HL-60/S4 treated with phorbol 12-myristate 13-acetate at 8.2 ng/mL for 4 days and 3 days (cell line): ENCODE measurements around the gene ATP6V1G2.

Experiments
- in situ Hi-C: fragments of 300-500 bp; cut with MboI; formaldehyde crosslinking; loops from 2 replicates; pipeline ENCODE4 v1.15.0; 2022; ENCODE audit warnings: low sequenced_read_pairs

ATP6V1G2 gene

GRCh38 chr6:31548544-31548873 is 2.1 kb upstream of the ATP6V1G2 start:
- in situ Hi-C loops: no loop called here

GRCh38 chr6:31547727-31548543 is 1.5 kb upstream of the ATP6V1G2 start:
- in situ Hi-C loops: no loop called here

DNA sequence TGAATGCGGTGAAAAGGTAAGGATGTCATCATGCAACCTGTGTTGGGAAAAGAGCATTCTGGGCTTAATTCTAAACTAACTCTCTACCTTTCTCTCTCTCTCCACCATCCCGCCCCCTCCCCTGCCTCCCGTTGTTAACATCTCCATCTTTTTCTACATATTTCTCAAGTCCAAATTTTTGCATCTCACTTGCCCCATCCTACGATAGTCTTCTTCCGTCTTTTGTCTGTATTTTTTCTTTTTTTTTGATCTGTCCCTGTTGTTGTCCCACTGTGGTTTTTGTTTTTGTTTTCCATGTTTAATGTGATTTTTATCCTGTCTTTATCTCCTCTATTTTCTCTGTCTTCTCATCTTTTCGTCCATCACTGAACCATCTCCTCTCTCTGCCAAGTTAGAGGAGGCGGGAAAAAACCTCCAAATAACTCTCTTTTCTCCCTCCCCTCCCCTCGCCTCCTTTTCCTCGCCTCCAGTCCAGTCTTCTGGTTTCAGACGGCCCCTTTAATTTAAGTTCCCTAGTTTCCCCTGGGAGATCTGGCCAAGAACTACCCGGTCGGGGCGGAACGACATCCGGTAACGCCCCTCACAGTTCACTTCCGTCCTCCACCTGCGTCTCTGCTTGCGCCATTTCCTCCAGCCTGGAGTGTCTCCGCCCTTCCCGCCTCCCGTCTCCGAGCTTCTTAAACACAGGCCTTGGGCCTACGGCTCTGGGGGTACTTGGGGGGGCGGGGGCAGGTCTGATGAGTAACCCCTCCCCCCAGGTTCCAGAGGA is 734 bp upstream of the ATP6V1G2 start, which contains the start of gene NFKBIL1:
NFKBIL1 (plus strand) TSS at position 651 of the 769 bp plus-strand sequence; CDS start at position 738, 87 bp downstream.
- in situ Hi-C loops: no loop called here

DNA sequence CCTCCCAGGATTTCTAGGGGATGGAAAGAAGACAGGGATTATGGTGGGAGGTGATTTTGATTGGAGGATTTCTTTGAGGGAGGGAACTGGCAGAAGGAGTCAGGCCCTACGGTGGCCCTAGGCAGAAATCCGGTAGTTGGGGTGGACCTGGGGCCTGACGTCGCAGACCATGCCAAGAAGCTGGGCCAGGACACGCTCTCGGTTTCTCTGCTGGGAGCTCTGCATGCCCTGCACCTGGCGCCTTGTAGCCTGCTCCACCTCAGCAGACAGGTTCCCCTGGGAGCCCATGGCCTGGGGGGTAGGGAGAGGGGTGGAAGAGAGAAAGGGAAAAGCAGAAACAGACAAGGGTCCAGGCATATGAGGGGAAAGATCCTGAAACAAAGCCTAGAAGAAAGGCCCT is 1.1 kb downstream of the ATP6V1G2 start:
- in situ Hi-C loops: no loop called here

DNA sequence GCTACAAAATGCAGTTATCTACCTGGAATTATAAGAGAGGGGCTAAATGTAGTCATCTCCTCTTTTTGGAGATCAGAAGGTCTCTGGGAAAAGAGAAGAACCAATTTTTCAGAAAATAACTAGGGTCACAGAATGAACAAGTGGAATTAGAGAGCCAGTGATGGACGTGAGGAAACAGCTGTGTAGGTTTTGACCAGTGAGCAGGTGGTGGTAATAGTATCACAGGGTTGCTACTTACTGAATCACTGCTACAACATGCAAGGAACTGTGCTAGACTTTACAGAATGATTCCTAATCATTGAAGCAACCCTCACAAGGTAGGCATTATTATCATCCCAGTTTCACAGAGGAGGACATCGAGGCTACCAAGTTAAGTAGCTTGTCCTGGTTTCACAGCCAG is 1.7 kb downstream of the ATP6V1G2 start:
- in situ Hi-C loops: no loop called here

GRCh38 chr6:31543639-31544038 is 2.8 kb downstream of the ATP6V1G2 start:
- in situ Hi-C loops: no loop called here

GRCh38 chr6:31541658-31542521 is 4.5 kb downstream of the ATP6V1G2 start, which contains the start of gene DDX39B:
Gene DDX39B, minus strand, starts transcription at chr6:31542003. Its CDS starts 1,471 bp downstream, at chr6:31540532.
- in situ Hi-C loops: no loop called here

- in situ Hi-C loops: no loop called here
These were observed 5.2 kb downstream of the ATP6V1G2 start for GRCh38 chr6:31541059-31541657.

DNA sequence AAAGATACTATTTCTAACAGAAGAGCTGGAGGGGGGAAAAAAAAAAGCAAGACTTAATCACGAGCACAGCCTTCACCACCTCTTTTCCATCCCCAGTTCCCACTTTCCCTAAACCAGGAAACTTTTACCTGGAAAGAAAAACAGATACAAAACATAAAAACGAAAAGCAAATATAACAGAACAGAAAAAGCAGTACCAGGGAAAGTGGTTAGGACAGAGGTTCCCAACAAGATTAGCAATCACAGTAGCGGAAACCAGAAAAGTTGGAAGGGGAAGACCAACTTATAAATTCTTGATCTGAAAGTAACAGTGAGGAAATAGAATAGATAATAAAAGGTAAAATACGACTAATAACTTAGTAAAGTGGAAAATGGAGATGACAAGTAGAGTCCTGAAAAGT is 5.8 kb downstream of the ATP6V1G2 start:
- in situ Hi-C loops: no loop called here

DNA sequence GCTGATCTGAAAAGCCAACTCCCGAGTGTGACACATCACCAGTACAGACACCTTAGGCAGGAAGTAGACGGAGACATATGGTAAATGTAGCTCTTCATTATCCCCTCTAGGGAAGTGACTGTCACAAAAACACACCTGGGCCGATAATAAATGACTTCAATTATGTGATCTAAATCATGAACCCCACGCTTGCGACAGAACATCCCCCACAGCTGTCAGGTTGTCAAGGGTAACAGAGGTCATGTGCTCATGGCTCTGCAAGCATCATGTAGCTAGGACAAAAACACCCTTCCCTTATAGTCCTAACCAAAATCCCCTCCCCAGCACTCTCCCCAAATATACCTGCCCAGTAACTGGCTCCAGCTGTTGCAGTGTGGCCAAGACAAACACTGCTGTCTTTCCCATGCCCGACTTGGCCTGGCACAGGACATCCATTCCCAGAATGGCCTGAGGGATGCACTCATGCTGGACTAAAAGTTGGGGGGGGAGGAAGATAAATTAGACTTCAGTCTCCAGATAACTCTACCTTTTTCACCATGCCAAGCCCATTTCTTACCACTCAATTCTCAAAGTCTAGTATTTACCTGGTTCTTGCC is 7.5 kb downstream of the ATP6V1G2 start:
- in situ Hi-C loops: no loop called here

GRCh38 chr6:31535538-31536324 is 10.7 kb downstream of the ATP6V1G2 start:
- in situ Hi-C loops: no loop called here

- in situ Hi-C loops: no loop called here
These were observed 11.8 kb downstream of the ATP6V1G2 start for GRCh38 chr6:31534521-31535040.

- in situ Hi-C loops: no loop called here
These were observed 12.4 kb downstream of the ATP6V1G2 start for GRCh38 chr6:31534011-31534410.

GRCh38 chr6:31533455-31533841 is 13.0 kb downstream of the ATP6V1G2 start:
- in situ Hi-C loops: no loop called here

DNA sequence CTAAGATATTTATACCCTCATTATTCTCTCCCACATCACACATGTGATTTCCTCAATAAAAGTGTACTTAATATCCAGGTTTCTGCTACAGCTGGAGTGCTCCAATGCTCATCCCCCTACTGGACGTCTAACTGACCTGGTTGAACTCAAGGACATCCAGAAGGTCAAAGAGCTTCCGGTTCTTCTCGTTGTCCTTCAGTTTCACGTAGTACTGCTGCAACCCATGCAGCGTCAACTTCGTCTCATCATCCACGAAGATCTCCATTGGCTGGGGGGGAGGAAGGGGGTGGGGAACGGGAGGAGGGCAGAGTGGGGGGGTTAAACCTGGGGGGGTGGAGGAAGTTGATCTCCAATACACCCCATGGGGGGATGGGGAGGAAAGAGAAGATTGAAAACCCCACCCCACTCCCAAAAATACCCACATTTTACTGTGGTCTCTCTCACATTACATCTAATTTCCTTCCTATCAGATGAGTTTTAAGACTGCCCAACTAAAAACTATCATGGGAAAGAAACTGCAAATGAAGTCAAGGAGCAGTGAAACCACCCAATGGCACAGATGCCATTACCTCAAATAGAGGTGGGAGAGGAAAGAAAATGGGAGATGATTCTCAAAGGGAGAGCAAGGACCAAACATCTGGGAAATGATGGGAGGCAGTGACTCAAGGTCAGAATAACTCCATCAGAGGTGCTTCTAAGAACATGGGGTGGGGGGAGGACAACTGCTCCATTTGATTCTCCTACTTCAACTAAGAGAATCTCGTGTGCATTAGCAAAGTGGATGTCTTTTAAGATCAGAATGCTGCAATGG is 13.6 kb downstream of the ATP6V1G2 start:
- in situ Hi-C loops: no loop called here

GRCh38 chr6:31531771-31532643 is 14.4 kb downstream of the ATP6V1G2 start:
- in situ Hi-C loops: no loop called here

- in situ Hi-C loops: no loop called here
These were observed 15.2 kb downstream of the ATP6V1G2 start for GRCh38 chr6:31531162-31531561.

GRCh38 chr6:31530659-31531058 is 15.7 kb downstream of the ATP6V1G2 start:
- in situ Hi-C loops: no loop called here
